RWPE2 (cell line): ENCODE measurements around the gene NPLOC4.
A peak's percentile ranks its signal among the peaks of the same experiment; 100 is the strongest.

Source experiments
- ATAC-seq: fragments of 200-7000 bp; cut with Tn5 transposase; 3 replicates; pipeline ENCODE4 v1.9.1; 2021; ENCODE audit warnings: low read depth
- DNase-seq: peaks from one replicate; pipeline ENCODE4 v3.0.0-alpha.2; 2020; ENCODE audit warnings: low spot score
- H3K27ac ChIP-seq: fragments of 450-650 bp; 2 replicates; pipeline ENCODE4 v1.5.1; 2017; ENCODE audit warnings: mild to moderate bottlenecking; ENCODE audit not compliant: poor library complexity, severe bottlenecking
- H3K27me3 ChIP-seq: fragments of 250-450 bp; sonication (Bioruptor Pico); 2 replicates; pipeline ENCODE4 v1.5.1; 2021; ENCODE audit warnings: mild to moderate bottlenecking, moderate library complexity; ENCODE audit not compliant: insufficient read depth, poor library complexity, severe bottlenecking
- H3K36me3 ChIP-seq: fragments of 250-450 bp; sonication (Bioruptor Pico); 2 replicates; pipeline ENCODE4 v1.5.1; 2020; ENCODE audit warnings: low read depth, mild to moderate bottlenecking, moderate library complexity
- H3K4me1 ChIP-seq: fragments of 250-450 bp; sonication (Bioruptor Pico); 2 replicates; pipeline ENCODE4 v1.5.1; 2021; ENCODE audit warnings: mild to moderate bottlenecking, moderate library complexity; ENCODE audit not compliant: insufficient read depth, poor library complexity, severe bottlenecking
- H3K4me3 ChIP-seq: fragments of 250-450 bp; sonication (Bioruptor Pico); 2 replicates; pipeline ENCODE4 v1.5.1; 2021; ENCODE audit warnings: mild to moderate bottlenecking, moderate library complexity; ENCODE audit not compliant: severe bottlenecking
- H3K9me3 ChIP-seq: fragments of 250-450 bp; sonication (Bioruptor Pico); 2 replicates; pipeline ENCODE4 v1.5.1; 2021; ENCODE audit warnings: mild to moderate bottlenecking, moderate library complexity; ENCODE audit not compliant: severe bottlenecking
- TF ChIP-seq, protein P1 (sequence below): fragments of 450-650 bp; IDR thresholded peaks from one replicate; pipeline ENCODE4 v1.5.1; 2017; ENCODE audit warnings: mild to moderate bottlenecking, moderate library complexity; ENCODE audit not compliant: poor library complexity, severe bottlenecking

The NPLOC4 gene

DNA sequence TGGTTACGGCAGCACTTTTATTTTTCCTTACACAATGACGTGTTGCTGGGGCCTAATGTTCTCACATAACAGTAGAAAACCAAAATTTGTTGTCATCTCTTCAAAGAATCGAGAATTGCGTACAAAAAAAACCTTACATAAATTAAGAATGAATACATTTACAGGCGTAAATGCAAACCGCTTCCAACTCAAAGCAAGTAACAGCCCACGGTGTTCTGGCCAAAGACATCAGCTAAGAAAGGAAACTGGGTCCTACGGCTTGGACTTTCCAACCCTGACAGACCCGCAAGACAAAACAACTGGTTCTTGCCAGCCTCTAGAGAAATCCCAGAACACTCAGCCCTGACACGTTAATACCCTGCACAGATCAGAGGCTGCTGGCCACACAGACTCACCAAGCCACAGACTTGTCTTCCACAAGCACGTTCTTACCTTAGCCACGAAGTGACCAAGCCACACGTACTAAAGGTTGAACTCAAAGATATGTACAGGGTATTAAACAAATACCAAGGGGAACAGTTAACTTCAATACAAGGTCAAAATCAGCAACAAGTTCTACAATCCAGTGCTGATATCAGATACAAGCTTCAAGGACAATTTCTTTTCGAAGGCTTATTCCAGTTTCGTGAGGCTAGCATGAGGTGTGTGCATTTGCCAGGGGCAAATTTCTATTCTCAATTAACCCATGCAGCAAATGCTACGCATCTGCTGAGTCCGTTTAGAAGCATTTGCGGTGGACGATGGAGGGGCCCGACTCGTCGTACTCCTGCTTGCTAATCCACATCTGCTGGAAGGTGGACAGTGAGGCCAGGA, 126.7 kb downstream of the NPLOC4 start:
- Histone ChIP-seq H3K27me3 (no peaks in the 10 kb centered on the region), H3K4me3 (peak overlapping the region; percentile 66), H3K27ac (peak overlapping the region; percentile 97), H3K36me3 (peaks cover 36% of the 10 kb centered on the region), H3K9me3 (no peaks in the 10 kb centered on the region), H3K4me1 (no peaks in the 10 kb centered on the region)
- DNase-seq = no peak
- TF ChIP-seq, protein P1, sequence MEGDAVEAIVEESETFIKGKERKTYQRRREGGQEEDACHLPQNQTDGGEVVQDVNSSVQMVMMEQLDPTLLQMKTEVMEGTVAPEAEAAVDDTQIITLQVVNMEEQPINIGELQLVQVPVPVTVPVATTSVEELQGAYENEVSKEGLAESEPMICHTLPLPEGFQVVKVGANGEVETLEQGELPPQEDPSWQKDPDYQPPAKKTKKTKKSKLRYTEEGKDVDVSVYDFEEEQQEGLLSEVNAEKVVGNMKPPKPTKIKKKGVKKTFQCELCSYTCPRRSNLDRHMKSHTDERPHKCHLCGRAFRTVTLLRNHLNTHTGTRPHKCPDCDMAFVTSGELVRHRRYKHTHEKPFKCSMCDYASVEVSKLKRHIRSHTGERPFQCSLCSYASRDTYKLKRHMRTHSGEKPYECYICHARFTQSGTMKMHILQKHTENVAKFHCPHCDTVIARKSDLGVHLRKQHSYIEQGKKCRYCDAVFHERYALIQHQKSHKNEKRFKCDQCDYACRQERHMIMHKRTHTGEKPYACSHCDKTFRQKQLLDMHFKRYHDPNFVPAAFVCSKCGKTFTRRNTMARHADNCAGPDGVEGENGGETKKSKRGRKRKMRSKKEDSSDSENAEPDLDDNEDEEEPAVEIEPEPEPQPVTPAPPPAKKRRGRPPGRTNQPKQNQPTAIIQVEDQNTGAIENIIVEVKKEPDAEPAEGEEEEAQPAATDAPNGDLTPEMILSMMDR = no peak
- ATAC-seq = no peak

GRCh38 chr17:81509207-81509971, 127.5 kb downstream of the NPLOC4 start:
- TF ChIP-seq, protein P1 = no peak
- H3K27ac ChIP-seq = peak overlapping the region; percentile 97
- no peaks in the 10 kb centered on the region for H3K27me3 ChIP-seq
- peak overlapping the region; percentile 66 for H3K4me3 ChIP-seq
- no peaks in the 10 kb centered on the region for H3K9me3 ChIP-seq
- peaks cover 36% of the 10 kb centered on the region for H3K36me3 ChIP-seq
- peak; percentile 3 for ATAC-seq
- DNase-seq = no peak
- H3K4me1 ChIP-seq = no peaks in the 10 kb centered on the region

DNA sequence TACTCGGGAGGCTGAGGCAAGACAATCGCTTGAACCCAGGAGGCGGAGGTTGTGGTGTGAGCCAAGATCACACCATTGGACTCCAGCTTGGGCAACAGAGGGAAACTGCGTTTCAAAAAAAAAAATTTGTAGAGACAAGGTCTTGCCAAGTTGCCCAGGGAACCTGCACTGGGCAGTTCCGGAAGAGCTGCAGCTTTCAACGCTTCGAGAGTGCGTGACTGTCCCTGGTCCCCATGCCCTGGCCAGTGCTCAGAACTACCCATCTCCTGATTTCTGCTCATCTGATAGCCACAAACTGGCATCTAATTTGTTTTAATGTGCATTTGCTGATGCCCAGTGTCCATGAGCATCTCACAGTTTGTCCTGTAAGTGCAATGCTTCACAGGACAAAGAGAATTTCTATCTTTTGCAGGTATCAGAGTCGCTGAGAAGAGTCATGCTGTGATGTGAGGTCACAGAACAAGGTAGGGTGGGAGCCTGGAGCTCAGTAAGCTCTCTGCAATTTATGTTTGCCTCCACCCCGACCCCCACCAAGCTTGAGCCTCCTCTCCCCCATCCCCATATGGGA, 128.2 kb downstream of the NPLOC4 start:
- TF ChIP-seq, protein P1 = no peak
- DNase-seq (peak; percentile 51), ATAC-seq (peak; percentile 15)
- Histone ChIP-seq H3K27ac (peak overlapping the region; percentile 97), H3K36me3 (peaks cover 36% of the 10 kb centered on the region), H3K4me1 (no peaks in the 10 kb centered on the region), H3K9me3 (no peaks in the 10 kb centered on the region), H3K4me3 (no peak overlapping the region), H3K27me3 (no peaks in the 10 kb centered on the region)
